ENCODE data around the gene TOGARAM2.

The TOGARAM2 gene

DNA sequence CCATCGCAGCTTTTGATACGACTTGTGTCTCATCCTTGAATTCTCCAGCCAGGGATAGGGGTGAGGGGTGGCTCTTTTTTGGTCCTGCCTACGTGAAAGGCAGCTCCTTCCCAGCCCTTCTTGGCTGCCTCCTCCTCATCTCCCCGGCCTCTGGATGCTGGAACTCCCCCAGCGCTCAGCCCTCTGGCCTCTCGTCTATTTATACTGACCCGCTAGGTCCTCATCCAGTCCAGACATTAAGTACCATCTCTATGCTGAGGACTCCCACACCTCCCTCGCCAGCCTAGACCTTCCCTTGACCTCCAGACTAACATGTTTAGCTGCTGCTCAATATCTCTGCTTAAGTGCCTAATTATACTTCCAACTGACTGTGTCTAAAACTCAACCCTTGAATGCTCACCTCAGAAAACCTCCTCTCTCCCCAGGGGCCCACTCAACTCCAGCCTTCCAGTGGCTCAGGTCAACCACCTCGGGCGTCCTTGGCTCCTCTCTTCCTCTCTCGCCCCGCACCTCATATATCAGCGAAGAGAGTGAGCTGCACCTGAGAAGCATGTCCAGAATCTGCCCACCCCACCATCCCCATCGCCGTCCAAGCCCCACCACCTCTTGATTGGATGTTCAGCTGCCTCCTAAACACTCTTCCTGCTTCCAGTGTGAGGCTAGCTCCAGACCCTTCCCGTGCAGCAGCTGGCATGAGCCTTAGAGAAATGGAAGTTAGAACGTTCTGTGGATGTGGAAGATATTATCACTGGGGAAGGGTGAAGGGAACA is 34.8 kb downstream of the TOGARAM2 start:
- TF ChIP-seq, protein P1, sequence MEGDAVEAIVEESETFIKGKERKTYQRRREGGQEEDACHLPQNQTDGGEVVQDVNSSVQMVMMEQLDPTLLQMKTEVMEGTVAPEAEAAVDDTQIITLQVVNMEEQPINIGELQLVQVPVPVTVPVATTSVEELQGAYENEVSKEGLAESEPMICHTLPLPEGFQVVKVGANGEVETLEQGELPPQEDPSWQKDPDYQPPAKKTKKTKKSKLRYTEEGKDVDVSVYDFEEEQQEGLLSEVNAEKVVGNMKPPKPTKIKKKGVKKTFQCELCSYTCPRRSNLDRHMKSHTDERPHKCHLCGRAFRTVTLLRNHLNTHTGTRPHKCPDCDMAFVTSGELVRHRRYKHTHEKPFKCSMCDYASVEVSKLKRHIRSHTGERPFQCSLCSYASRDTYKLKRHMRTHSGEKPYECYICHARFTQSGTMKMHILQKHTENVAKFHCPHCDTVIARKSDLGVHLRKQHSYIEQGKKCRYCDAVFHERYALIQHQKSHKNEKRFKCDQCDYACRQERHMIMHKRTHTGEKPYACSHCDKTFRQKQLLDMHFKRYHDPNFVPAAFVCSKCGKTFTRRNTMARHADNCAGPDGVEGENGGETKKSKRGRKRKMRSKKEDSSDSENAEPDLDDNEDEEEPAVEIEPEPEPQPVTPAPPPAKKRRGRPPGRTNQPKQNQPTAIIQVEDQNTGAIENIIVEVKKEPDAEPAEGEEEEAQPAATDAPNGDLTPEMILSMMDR (conservative IDR thresholded peaks at IDR 0.05; ENCODE audit: low read depth, low read length) = no peak
- no peak overlapping the region for H3K4me3 ChIP-seq (ENCODE audit: low read depth, low read length)
- peak; percentile 18 for DNase-seq (ENCODE audit: low read depth)

DNA sequence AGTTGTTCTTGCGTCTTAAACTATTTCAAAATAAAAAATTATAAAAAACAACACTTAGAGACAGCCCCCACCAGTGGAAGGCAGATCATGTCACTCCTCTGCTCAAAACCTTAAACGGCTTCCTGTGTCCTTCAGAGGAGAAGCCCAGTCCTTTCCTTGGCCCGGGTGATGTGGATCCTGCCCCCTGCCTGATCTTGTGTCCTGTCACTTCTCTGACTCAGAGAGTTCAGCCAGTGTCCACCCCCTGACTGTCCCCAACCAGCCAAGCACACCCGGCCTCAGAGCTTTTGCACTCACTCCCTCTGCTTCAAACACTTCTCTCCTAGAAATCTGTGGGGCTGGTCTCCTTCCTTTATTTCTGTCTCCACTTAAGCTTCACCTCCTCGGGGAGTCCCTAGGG is 35.4 kb downstream of the TOGARAM2 start:
- no peak for DNase-seq (ENCODE audit: low read depth)
- TF ChIP-seq, protein P1 (conservative IDR thresholded peaks at IDR 0.05; ENCODE audit: low read depth, low read length) = no peak
- no peak overlapping the region for H3K4me3 ChIP-seq (ENCODE audit: low read depth, low read length)

DNA sequence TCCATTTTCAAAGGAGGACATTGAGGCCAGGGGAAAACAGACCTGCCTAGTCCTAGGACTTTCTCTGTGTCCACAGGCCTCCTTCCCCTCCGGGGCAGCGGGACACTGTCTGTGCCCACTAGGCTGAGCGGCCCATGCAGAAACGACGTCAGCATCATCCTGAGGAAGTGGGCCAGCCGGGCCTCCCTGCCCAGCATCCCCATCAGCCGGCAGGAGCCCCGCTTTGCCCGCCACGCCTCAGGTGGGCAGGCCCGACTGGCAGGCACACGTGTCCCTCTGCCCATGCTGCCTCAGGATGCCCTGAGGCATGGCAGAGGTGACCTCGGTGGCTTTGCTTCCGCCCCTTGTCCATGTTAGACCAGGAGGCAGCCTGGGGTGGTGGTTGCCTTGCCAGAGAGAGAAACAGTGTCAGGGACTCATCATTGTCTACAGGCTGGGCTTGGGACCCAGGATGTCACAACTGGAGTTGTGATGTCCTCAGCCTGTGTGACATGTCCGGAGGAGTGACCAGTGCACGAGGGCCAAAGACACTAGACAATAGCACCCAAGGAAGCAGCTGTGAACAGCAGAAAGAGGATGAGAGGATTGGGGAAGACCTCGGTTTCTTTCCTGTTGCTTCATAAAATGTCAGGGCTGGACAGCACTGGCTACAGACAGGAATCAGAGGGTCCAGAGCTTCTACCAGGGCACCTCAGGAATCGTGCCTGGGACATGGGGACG is 36.8 kb downstream of the TOGARAM2 start:
- TF ChIP-seq, protein P1 (conservative IDR thresholded peaks at IDR 0.05; ENCODE audit: low read depth, low read length) = no peak
- no peak overlapping the region for H3K4me3 ChIP-seq (ENCODE audit: low read depth, low read length)
- no peak for DNase-seq (ENCODE audit: low read depth)

DNA sequence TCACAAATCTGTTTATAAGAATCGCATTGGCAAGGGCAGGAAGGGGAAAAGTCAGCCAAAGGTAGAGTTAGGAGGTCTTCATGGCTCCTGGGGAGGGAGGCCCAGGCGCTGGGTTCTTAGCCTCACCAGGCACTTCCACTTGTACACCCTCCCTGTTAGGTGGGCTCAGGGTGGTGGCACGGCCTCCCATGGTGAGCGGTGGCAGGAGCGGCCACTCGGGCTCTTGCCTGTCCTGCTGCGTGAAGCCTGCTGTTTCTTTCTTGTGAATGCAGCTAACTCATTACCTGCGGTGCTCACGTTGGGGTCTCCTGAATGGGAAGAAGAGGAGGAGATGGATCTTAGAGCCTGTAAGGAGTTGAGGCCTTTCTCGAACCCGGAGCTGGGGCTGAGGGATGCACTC is 40.8 kb downstream of the TOGARAM2 start:
- DNase-seq (ENCODE audit: low read depth) = no peak
- no peak overlapping the region for H3K4me3 ChIP-seq (ENCODE audit: low read depth, low read length)
- TF ChIP-seq, protein P1 (conservative IDR thresholded peaks at IDR 0.05; ENCODE audit: low read depth, low read length) = no peak

DNA sequence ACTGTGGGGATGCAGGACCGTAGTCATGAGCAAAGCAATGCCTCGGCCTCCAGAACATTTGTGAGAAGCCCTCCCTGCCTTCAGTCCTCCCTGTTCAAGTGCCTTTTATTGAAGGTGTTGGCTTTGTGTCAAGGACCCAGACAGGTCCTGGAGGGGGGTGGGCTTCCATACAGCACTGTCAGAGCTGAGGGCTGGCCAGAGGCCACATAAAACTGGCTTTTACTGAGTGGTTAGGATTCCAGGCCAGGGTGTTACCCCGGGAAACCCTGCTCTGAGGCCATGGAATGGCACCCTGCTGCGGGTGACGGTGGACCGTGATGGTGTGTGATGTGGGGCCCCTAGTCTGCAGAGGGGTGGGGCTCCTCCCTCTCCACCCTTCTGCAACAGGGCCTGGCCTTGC is 41.6 kb downstream of the TOGARAM2 start:
- peak; percentile 95 for DNase-seq (ENCODE audit: low read depth)
- H3K4me3 ChIP-seq (ENCODE audit: low read depth, low read length) = no peak overlapping the region
- TF ChIP-seq, protein P1 (conservative IDR thresholded peaks at IDR 0.05; ENCODE audit: low read depth, low read length) = no peak

DNA sequence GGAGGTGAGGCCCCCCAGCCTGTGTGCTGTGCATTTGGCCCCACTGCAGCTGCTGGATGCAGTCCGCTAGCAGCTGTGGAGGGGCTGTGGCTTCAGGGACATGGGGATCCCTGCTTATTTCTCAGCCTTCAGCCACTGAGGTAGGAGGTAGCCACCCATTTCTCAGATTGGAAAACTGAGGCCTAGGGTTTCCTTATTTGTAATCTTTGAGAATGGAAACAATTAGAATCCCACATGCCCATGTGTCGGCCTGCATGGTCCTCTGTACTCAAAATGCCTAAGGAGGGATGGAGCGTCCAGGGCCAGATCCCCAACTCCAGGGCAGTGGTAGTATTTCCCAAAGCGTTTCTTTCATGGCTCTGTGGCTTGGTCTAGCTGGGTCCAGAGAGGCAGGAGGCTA is 42.1 kb downstream of the TOGARAM2 start:
- TF ChIP-seq, protein P1 (conservative IDR thresholded peaks at IDR 0.05; ENCODE audit: low read depth, low read length) = no peak
- no peak for DNase-seq (ENCODE audit: low read depth)
- peak overlapping the region; percentile 4 for H3K4me3 ChIP-seq (ENCODE audit: low read depth, low read length)

Data from choroid plexus epithelial cell (primary cell).